ENCODE results near the gene TIFAB.
A peak's percentile ranks its signal among the peaks of the same experiment; 100 is the strongest.

The TIFAB gene

DNA sequence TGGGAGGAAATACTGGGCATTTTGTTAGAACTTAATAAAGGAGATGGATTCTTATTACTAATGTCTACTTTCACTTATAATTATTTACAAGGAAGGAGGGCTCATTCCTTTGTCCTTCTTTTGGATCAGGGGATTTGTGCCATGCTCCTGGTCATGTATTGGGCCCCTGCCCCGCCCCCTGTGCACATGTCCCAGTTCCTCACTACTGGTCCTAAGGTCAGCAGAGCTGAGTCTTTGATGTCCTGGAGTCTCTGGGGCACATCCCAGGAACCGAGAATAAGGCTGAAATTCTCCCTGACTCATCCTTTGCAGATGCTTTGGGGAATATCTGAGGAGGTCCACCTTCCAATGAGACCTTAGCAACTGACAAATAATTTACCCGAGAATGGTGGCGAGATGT lies 19.6 kb upstream of the TIFAB start:
- TF ChIP-seq ZFX (IDR thresholded peaks at IDR 0.05; ENCODE audit: borderline replicate concordance) = no peak
- TF ChIP-seq, protein P1, sequence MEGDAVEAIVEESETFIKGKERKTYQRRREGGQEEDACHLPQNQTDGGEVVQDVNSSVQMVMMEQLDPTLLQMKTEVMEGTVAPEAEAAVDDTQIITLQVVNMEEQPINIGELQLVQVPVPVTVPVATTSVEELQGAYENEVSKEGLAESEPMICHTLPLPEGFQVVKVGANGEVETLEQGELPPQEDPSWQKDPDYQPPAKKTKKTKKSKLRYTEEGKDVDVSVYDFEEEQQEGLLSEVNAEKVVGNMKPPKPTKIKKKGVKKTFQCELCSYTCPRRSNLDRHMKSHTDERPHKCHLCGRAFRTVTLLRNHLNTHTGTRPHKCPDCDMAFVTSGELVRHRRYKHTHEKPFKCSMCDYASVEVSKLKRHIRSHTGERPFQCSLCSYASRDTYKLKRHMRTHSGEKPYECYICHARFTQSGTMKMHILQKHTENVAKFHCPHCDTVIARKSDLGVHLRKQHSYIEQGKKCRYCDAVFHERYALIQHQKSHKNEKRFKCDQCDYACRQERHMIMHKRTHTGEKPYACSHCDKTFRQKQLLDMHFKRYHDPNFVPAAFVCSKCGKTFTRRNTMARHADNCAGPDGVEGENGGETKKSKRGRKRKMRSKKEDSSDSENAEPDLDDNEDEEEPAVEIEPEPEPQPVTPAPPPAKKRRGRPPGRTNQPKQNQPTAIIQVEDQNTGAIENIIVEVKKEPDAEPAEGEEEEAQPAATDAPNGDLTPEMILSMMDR (IDR thresholded peaks at IDR 0.05) = no peak
- H3K27ac ChIP-seq = no peak overlapping the region

DNA sequence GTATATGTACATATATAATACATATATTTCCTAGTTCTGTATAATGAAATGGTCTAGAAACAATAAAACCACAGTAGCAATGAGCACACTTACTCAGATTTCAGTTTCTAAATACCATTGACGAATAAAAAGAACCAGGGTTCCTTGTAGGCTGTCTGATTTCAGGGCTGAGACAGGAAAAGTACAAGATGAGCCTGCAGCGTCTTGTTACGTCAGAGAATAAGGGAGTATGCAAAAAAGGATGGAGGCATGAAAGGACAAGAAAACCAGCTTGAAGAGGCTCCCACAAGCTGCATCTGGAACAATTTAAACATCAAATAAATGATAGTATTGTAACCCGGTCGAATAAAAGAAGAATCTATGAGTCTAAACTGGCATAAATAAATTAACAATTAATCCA lies 17.8 kb upstream of the TIFAB start:
- TF ChIP-seq ZFX (IDR thresholded peaks at IDR 0.05; ENCODE audit: borderline replicate concordance) = no peak
- TF ChIP-seq, protein P1 (IDR thresholded peaks at IDR 0.05) = no peak

DNA sequence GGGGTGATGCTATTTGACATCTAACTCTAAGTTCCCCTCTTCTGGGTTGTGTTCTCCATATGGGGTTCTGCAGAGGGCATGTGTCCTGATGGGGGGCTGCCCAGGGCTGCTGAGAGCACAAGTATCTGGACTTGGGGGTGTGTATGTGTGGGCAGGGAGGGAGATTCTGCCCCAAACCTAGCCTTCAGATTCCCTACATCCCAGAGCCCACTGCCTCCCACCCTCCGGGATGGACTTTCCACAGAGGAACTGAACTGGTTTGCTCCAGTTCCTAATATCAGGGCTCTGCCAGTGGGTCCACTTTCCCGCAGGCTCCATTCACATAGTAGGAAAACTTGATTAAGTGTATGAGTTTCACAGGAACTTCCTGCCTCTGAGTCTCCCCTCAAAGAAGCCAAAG lies 16.4 kb upstream of the TIFAB start:
- no peak overlapping the region for H3K27ac ChIP-seq
- TF ChIP-seq, protein P1 (IDR thresholded peaks at IDR 0.05) = no peak
- TF ChIP-seq ZFX (IDR thresholded peaks at IDR 0.05; ENCODE audit: borderline replicate concordance) = no peak

More for the DNA sequence above, 17.8 kb upstream of the TIFAB start:
- no peak overlapping the region for H3K27ac ChIP-seq

DNA sequence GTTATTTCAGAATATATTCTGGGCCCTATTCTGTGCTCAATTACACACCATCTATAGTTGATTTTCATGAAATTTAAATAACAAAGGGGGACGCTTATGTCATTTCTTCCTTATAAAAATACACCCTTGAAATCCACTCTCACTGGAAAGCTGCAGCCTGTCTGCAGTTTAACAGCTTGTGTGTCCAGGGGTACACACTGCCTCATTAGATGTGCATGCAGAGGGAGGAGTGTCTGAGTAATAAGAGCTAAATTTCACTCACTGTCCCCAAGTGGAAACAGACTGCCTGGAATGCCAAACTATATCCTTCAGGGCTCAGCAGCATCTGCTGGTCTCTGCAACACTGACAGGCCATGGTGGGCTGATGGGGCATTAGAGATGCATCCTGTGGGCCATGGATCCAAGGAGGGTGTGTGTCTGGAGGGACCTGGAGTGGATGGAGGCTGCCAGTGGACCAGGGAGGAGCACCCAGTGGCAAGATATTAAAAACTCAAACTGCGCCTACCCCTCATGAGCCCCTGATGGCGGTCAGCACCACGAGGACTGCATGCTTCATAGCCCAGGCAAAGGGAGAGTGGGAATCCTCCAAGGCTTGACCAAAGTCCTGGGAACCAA lies 15.8 kb upstream of the TIFAB start:
- no peak overlapping the region for H3K27ac ChIP-seq
- no peak for TF ChIP-seq ZFX (IDR thresholded peaks at IDR 0.05; ENCODE audit: borderline replicate concordance)
- TF ChIP-seq, protein P1 (IDR thresholded peaks at IDR 0.05) = no peak

DNA sequence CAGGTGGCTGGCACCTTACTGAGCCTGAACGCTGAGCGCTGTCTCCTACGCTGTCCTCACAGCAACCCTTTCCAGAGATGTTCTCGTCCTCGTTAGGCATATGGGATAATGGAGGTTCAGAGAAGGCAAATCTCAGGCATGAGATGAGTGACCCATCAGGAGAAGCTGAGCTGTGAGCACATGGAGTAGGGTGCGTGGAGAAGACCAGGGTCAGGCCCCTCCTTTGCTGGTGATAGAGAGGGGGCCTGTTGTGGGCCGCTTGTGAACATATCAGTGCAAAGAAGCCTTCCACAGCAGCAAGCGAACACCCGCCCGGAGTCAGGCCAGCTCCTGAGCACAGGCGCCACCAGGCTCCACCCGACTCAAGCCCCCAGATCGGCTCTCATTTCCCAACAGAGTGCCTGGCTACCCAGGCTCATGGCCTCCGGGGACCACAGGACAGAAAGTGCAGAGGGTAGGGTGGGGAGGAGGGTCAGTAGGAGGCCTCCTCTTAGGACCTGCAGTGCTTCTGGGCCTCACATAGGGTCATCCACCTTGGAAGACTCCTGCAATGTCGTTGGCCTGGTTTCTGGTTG lies 15.0 kb upstream of the TIFAB start:
- no peak overlapping the region for H3K27ac ChIP-seq
- no peak for TF ChIP-seq ZFX (IDR thresholded peaks at IDR 0.05; ENCODE audit: borderline replicate concordance)
- TF ChIP-seq, protein P1 (IDR thresholded peaks at IDR 0.05) = no peak

DNA sequence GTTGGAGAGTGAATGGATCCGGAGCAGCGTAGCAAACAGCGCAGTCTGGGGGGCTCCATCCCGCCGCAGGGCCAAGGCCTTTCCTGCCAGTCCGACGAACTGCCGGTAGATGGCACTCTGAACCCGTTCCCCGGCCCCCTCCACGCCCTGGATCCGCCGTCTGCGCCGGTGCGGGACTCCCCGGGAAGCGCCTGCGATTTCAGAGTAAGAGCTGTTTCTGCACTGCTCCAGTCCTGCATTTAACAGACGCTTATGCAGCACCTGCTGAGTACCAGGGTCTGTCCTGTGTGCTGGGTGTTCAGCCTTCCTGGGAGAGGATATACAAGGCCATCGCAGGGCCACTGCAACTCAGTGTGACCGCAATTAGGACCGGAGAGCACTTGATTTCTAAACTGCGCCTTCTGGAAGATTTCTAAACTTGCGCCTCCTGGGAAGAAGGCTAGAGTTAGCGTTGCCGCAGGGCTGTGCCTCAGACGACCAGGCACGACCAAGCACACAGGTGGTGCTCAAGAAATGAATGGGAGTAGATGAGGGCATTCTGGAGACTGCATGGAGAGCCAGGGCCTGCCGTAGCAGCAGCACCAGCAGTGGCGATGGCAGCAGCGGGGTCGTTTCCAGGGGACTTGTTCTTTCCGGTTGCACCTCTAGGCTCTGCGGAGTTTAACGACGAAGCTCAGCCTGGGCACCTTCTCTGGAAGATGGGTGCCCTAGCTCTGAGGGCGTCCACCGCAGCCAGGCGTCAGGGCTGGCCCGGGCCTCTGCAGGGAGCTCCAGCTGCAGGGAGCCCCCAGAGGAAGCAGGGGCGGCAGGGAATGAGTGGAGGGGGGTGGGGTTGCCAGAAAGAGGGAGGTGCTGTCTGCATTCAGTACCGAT lies 14.3 kb upstream of the TIFAB start:
- TF ChIP-seq, protein P1 (IDR thresholded peaks at IDR 0.05) = peak; percentile 93
- TF ChIP-seq ZFX (IDR thresholded peaks at IDR 0.05; ENCODE audit: borderline replicate concordance) = no peak
- H3K27ac ChIP-seq = no peak overlapping the region

All from 22Rv1 (cell line).